HepG2 (cell line): ENCODE data around the gene INSR. TPM values are rescaled to one million over a fixed set of nuclear protein-coding genes. Genes with fewer than 3 reads are reported as not detected.

Source experiments
- ATAC-seq: fragments of 200-7000 bp; cut with Tn5 transposase; 3 replicates; pipeline ENCODE4 v1.9.1; 2020; ENCODE audit warnings: mild to moderate bottlenecking, moderate library complexity
- BruUV-seq: library from RNA; stranded (reverse); fragments of 400-500 nt; replicated peaks from 2 replicates; lab custom pipeline; 2021; lab: Mats Ljungman, UMichigan
- CTCF ChIA-PET: fragments of 300-600 bp; formaldehyde crosslinking; extraction: SDS; loops from one replicate; lab custom pipeline; 2021; ENCODE audit warnings: low total read pairs, inconsistent platforms, low intra/inter-chr PET ratio; lab: Yijun Ruan, JAX
- POLR2A ChIA-PET: fragments of 350-600 bp; sonication (Branson Sonifier 250); formaldehyde crosslinking; loops from one replicate; lab custom pipeline; 2020; ENCODE audit warnings: antibody characterized with exemption, inconsistent platforms; lab: Yijun Ruan, JAX
- DNase-seq: peaks from one replicate; pipeline ENCODE4 v3.0.0-alpha.2; 2015; ENCODE audit warnings: low spot score
- FAIRE-seq: peaks from 3 replicates; lab custom pipeline; 2011; peaks lifted over from hg19 to GRCh38; lab: Jason Lieb, UNC
- H2AFZ ChIP-seq: one replicate; pipeline ENCODE4 v1.6.1; 2011; ENCODE audit warnings: low read length, inconsistent platforms
- H3K27ac ChIP-seq: fragments of 300-600 bp; 3 replicates; pipeline ENCODE4 v1.8.0; 2011; ENCODE audit warnings: mixed run types, mild to moderate bottlenecking, mixed read lengths, low read length, inconsistent platforms; ENCODE audit not compliant: insufficient read depth; ENCODE audit errors: extremely low read length
- H3K27me3 ChIP-seq, 2 experiments: fragments of 200-600 bp in 1 of 2; 2 replicates in 1 of 2; 3 replicates in 1 of 2; pipeline versions ENCODE4 v1.6.0 to v1.8.0; 2011; ENCODE audit warnings: low read length in 2 of 2, mild to moderate bottlenecking in 2 of 2, moderate library complexity in 2 of 2, inconsistent platforms in 1 of 2; ENCODE audit not compliant: insufficient read depth in 2 of 2, control insufficient read depth in 1 of 2
- H3K36me3 ChIP-seq, 2 experiments: fragments of 200-600 bp in 1 of 2; replicated peaks in 1 of 2; 2 replicates in 1 of 2; 3 replicates in 1 of 2; pipeline versions ENCODE4 v1.5.1 to v1.8.0; 2011; ENCODE audit warnings: low read length in 2 of 2, inconsistent platforms in 1 of 2; ENCODE audit not compliant: insufficient read depth in 2 of 2, control insufficient read depth in 1 of 2
- H3K4me1 ChIP-seq: 2 replicates; pipeline ENCODE4 v1.5.1; 2012; ENCODE audit warnings: low read length, inconsistent platforms; ENCODE audit not compliant: insufficient read depth
- H3K4me2 ChIP-seq: 2 replicates; pipeline ENCODE4 v1.6.0; 2011; ENCODE audit warnings: low read depth, low read length, inconsistent platforms
- H3K4me3 ChIP-seq, 3 experiments: fragments of 200-600 bp in 1 of 3; sonication (generic), shearing (Covaris generic) in 1 of 3; replicated peaks in 1 of 3; 2 replicates each; pipeline ENCODE4 v1.5.1; 2011 to 2016; ENCODE audit warnings: low read length in 3 of 3, inconsistent platforms in 2 of 3, low read depth in 2 of 3, mild to moderate bottlenecking in 2 of 3, control low read depth in 1 of 3, mixed read lengths in 1 of 3; ENCODE audit not compliant: insufficient read depth in 1 of 3
- H3K79me2 ChIP-seq: one replicate; pipeline ENCODE4 v1.6.1; 2011; ENCODE audit warnings: low read length, inconsistent platforms; ENCODE audit not compliant: insufficient read depth
- H3K9ac ChIP-seq: 2 replicates; pipeline ENCODE4 v1.6.0; 2011; ENCODE audit warnings: mild to moderate bottlenecking, low read depth, low read length, inconsistent platforms; ENCODE audit not compliant: insufficient read depth
- H3K9me3 ChIP-seq: 2 replicates; pipeline ENCODE4 v1.5.1; 2012; ENCODE audit warnings: mild to moderate bottlenecking, low read length
- H4K20me1 ChIP-seq: 2 replicates; pipeline ENCODE4 v1.6.0; 2011; ENCODE audit warnings: inconsistent platforms, mild to moderate bottlenecking, low read length, moderate library complexity; ENCODE audit not compliant: insufficient read depth
- AGO2 ChIP-seq: fragments of 200-400 bp; formaldehyde crosslinking; optimal IDR thresholded peaks from 2 replicates; pipeline ENCODE3; 2017; ENCODE audit warnings: mild to moderate bottlenecking, low read depth, low read length, moderate library complexity
- ATRX ChIP-seq: sonication (generic); formaldehyde crosslinking; IDR thresholded peaks from 2 replicates; pipeline ENCODE4 v1.4.0; 2020; ENCODE audit warnings: missing genetic modification reagents, borderline replicate concordance
- FOXP1 ChIP-seq, 2 experiments: fragments of 450-650 bp in 1 of 2; IDR thresholded peaks; 2 replicates each; pipeline ENCODE4 v1.6.1; 2017 to 2018; ENCODE audit warnings: antibody characterized with exemption in 1 of 2
- LCORL ChIP-seq, 2 experiments: fragments of 450-650 bp in 1 of 2; sonication (generic) in 1 of 2; formaldehyde crosslinking in 1 of 2; IDR thresholded peaks; 2 replicates each; pipeline versions ENCODE4 v1.5.0 to v1.6.1; 2017 to 2020; ENCODE audit warnings: antibody characterized with exemption in 1 of 2, missing genetic modification reagents in 1 of 2
- MED13 ChIP-seq: sonication (generic); formaldehyde crosslinking; IDR thresholded peaks from 2 replicates; pipeline ENCODE4 v1.5.0; 2020; ENCODE audit warnings: missing genetic modification reagents
- NR2F6 ChIP-seq, 2 experiments: IDR thresholded peaks; 2 replicates each; pipeline ENCODE4 v1.6.1; 2016; ENCODE audit warnings: antibody characterized with exemption in 1 of 2, mild to moderate bottlenecking in 1 of 2
- SIN3B ChIP-seq: fragments of 150-350 bp; IDR thresholded peaks from 2 replicates; pipeline ENCODE4 v1.6.1; 2014; ENCODE audit warnings: low read length
- TEAD3 ChIP-seq: optimal IDR thresholded peaks from 2 replicates; pipeline ENCODE3; 2016; ENCODE audit warnings: borderline replicate concordance
- U2AF1 ChIP-seq: fragments of 200-400 bp; formaldehyde crosslinking; optimal IDR thresholded peaks from 2 replicates; pipeline ENCODE3; 2017; ENCODE audit warnings: mild to moderate bottlenecking, low read depth, low read length
- ZMYM2 ChIP-seq: sonication (generic); formaldehyde crosslinking; IDR thresholded peaks from 2 replicates; pipeline ENCODE4 v1.8.0; 2022; ENCODE audit warnings: mild to moderate bottlenecking, missing genetic modification reagents
- ZNF501 ChIP-seq: sonication (generic); formaldehyde crosslinking; IDR thresholded peaks from 2 replicates; pipeline ENCODE4 v1.5.1; 2020; ENCODE audit warnings: mild to moderate bottlenecking, moderate library complexity, missing genetic modification reagents
- ZNF614 ChIP-seq: IDR thresholded peaks from 2 replicates; pipeline ENCODE4 v1.6.1; 2018; ENCODE audit warnings: missing biosample characterization, missing genetic modification reagents, inconsistent platforms, borderline replicate concordance
- ZNF713 ChIP-seq: sonication (generic); formaldehyde crosslinking; IDR thresholded peaks from 2 replicates; pipeline ENCODE4 v1.4.0; 2020; ENCODE audit warnings: mild to moderate bottlenecking, missing genetic modification reagents
- WGBS: methylation state at CpG from one replicate; pipeline ENCODE4 v1.1.6; 2017; ENCODE audit warnings: low lambda C conversion rate; 5-methylcytosine and 5-hydroxymethylcytosine counted together
- in situ Hi-C: cut with HindIII; loops from 2 replicates; pipeline ENCODE4 v1.10.0; 2017; ENCODE audit warnings: low pct_unique_long_range_greater_than_20kb; ENCODE audit not compliant: extremely low pct_ligation_motif_present
- intact Hi-C: fragments of 100-400 bp; cut with micrococcal nuclease; formaldehyde crosslinking; loops from one replicate; pipeline ENCODE4 v1.10.0; 2022; ENCODE audit not compliant: unreplicated experiment
- polyA plus RNA-seq, 8 experiments: library from polyadenylated mRNA; depleted of rRNA in 3 of 8; stranded (reverse) in 7 of 8; unstranded in 1 of 8; fragments of >200 nt; fragmentation: Illumina TruSeq in 4 of 8; extraction: Trizol in 4 of 8; gene quantifications; 2 replicates each; pipeline versions ENCODE4 v1.2.1 to v1.2.3, GENCODE V29; 2011 to 2016; ENCODE audit warnings: low read depth in 4 of 8, missing spikeins in 1 of 8, mixed read lengths in 1 of 8; ENCODE audit not compliant: insufficient read depth in 1 of 8
- total RNA-seq, 5 experiments: library from RNA; depleted of rRNA; stranded (reverse); fragments of >200 nt; fragmentation: Illumina TruSeq; extraction: Trizol; gene quantifications; 2 replicates each; pipeline ENCODE4 v1.2.3, GENCODE V29; 2016; ENCODE audit warnings: low read depth in 1 of 5
- TF ChIP-seq, protein P1 (sequence below): sonication (generic); formaldehyde crosslinking; IDR thresholded peaks from 2 replicates; pipeline ENCODE4 v1.4.0; 2020; ENCODE audit warnings: missing genetic modification reagents
- TF ChIP-seq, protein P2 (sequence below): sonication (generic); formaldehyde crosslinking; IDR thresholded peaks from 2 replicates; pipeline ENCODE4 v1.5.0; 2020; ENCODE audit warnings: mild to moderate bottlenecking, missing genetic modification reagents

INSR gene
- total and polyA plus RNA-seq, 2 of the 13 experiments (the other 11 are each of a cell fraction or from before 2014, with no cell fraction given), result 24.2 to 29.8 TPM

DNA sequence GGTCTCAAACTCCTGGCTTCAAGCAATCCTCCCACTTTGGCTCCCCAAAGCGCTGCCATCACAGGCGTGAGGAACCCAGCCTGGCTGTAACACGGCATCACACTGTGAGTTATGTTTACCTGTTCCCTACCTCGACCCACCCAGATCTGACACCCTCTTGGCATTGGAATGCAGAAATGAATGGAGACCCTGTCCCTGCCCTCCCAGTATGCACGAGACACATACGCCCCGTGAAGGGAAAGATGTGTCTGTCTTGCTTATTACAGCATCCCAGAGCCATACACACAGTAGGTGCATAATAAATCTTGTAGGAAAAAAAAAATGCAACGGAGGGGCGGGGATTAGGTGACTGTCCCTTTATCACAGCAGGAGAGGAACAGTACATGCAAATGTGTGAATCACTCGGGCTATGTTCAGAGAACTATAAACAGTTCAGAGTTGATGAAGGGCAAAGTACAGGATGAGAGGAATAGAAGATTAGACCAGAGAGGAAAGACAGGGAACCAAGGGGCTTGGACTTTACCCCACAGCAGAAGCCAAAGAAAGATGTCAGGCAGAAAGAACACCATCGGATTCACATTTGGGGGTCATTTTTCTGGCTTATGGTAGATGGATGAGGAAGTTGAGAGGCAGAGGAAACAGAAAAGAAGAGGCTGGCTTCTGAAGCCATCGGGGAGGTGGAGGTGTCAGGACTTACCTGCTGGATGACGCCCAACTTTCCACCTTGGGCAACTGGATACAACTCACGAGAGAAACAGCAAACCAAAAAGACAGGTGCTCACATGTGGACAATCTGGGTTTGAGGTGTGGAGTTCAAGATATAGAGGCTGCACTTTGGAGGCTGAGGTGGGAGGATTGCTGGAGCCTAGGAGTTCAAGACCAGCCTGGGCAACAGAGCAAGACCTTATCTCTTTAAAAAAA is 94.3 kb downstream of the INSR start:
- H3K27ac ChIP-seq, result peak overlapping the region; percentile 71
- peaks cover 30% of the 10 kb centered on the region for H3K79me2 ChIP-seq
- peak; percentile 91 for DNase-seq
- FAIRE-seq, result peak; percentile 76
- H3K9me3 ChIP-seq, result no peaks in the 10 kb centered on the region
- H3K4me3 ChIP-seq, result peak overlapping the region in 1 of 3 experiments; percentile 54; a peak in 2 of 6 replicates
- ChIA-PET CTCF (no interaction called here), POLR2A (interaction anchor here (1.0 to 2.1 kb wide), 2 partner anchors 40 to 94 kb away, joined by 3 to 15 read pairs; partner anchors contain the start of gene INSR)
- no peaks in the 10 kb centered on the region for H3K36me3 ChIP-seq
- peaks cover 75% of the 10 kb centered on the region for H3K4me1 ChIP-seq
- intact Hi-C loops, result loop anchor here (5.0 kb wide), 1 partner anchor 142 kb away; no protein-coding TSS in a partner anchor
- H3K27me3 ChIP-seq, result no peaks in the 10 kb centered on the region
- H3K9ac ChIP-seq, result no peak overlapping the region
- ATAC-seq, result peak; percentile 58
- in situ Hi-C loops, result loop anchor here (5.0 kb wide), 1 partner anchor 92 kb away; the partner anchor contains the start of gene INSR
- 13% methylated on average over 14 of the region's 14 CpGs for WGBS
- no peak overlapping the region for H2AFZ ChIP-seq
- BruUV-seq, result no TSS peak
- H4K20me1 ChIP-seq, result no peaks in the 10 kb centered on the region
- H3K4me2 ChIP-seq, result peak overlapping the region; percentile 90
- TF ChIP-seq, protein P1, sequence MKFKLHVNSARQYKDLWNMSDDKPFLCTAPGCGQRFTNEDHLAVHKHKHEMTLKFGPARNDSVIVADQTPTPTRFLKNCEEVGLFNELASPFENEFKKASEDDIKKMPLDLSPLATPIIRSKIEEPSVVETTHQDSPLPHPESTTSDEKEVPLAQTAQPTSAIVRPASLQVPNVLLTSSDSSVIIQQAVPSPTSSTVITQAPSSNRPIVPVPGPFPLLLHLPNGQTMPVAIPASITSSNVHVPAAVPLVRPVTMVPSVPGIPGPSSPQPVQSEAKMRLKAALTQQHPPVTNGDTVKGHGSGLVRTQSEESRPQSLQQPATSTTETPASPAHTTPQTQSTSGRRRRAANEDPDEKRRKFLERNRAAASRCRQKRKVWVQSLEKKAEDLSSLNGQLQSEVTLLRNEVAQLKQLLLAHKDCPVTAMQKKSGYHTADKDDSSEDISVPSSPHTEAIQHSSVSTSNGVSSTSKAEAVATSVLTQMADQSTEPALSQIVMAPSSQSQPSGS, result 0 out of 2 replicates have a peak, but pooled peaks have one; percentile 32
- TF ChIP-seq FOXP1 (IDR thresholded peaks at IDR 0.05) (0 out of 2 replicates have a peak, but pooled peaks have one; percentile 47), FOXP1 (CRISPR knock-in tag; IDR thresholded peaks at IDR 0.05) (peak; percentile 75), NR2F6 (IDR thresholded peaks at IDR 0.05) (0 out of 2 replicates have a peak, but pooled peaks have one; percentile 20), NR2F6 (CRISPR knock-in tag; IDR thresholded peaks at IDR 0.05) (0 out of 2 replicates have a peak, but pooled peaks have one; percentile 31), SIN3B (no peak), MED13 (CRISPR knock-in tag) (no peak), U2AF1 (no peak), TEAD3 (peak; percentile 68), ZNF501 (CRISPR knock-in tag) (peak; percentile 42; the same call in 1 of the 2 replicates), AGO2 (no peak), ATRX (CRISPR knock-in tag) (no peak), ZNF614 (peak; percentile 51; the same call in 1 of the 2 replicates), ZNF713 (CRISPR knock-in tag) (no peak), ZMYM2 (CRISPR knock-in tag) (peak; percentile 92), LCORL (IDR thresholded peaks at IDR 0.05) (no peak), LCORL (CRISPR knock-in tag; IDR thresholded peaks at IDR 0.05) (peak; percentile 50; the same call in 1 of the 2 replicates)
- TF ChIP-seq, protein P2, sequence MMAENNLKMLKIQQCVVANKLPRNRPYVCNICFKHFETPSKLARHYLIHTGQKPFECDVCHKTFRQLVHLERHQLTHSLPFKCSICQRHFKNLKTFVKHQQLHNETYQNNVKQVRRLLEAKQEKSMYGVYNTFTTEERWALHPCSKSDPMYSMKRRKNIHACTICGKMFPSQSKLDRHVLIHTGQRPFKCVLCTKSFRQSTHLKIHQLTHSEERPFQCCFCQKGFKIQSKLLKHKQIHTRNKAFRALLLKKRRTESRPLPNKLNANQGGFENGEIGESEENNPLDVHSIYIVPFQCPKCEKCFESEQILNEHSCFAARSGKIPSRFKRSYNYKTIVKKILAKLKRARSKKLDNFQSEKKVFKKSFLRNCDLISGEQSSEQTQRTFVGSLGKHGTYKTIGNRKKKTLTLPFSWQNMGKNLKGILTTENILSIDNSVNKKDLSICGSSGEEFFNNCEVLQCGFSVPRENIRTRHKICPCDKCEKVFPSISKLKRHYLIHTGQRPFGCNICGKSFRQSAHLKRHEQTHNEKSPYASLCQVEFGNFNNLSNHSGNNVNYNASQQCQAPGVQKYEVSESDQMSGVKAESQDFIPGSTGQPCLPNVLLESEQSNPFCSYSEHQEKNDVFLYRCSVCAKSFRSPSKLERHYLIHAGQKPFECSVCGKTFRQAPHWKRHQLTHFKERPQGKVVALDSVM (CRISPR knock-in tag), result peak; percentile 95
